Testis (tissue), 5 donors: ENCODE data around the gene NOC4L. TPM values are rescaled to one million over a fixed set of nuclear protein-coding genes. Genes with fewer than 3 reads are reported as not detected.

Experiments used
- DNase-seq: peaks from one replicate; pipeline ENCODE4 v3.0.0-alpha.2; 2019
- H3K27ac ChIP-seq, 2 donors: fragments of 200-600 bp; sonication (generic); one replicate each; pipeline ENCODE4 v1.5.1; 2019
- H3K27me3 ChIP-seq: fragments of 200-600 bp; sonication (generic); one replicate; pipeline ENCODE4 v1.5.1; 2019
- H3K36me3 ChIP-seq: fragments of 200-600 bp; sonication (generic); one replicate; pipeline ENCODE4 v1.5.1; 2017; ENCODE audit warnings: low read depth; ENCODE audit errors: missing control alignments
- H3K4me1 ChIP-seq: fragments of 200-600 bp; sonication (generic); one replicate; pipeline ENCODE4 v1.5.1; 2019
- H3K4me3 ChIP-seq, 2 donors: fragments of 200-600 bp; sonication (generic); one replicate each; pipeline ENCODE4 v1.5.1; 2017 to 2019
- H3K9me3 ChIP-seq: fragments of 200-600 bp; sonication (generic); one replicate; pipeline ENCODE4 v1.5.1; 2017
- POLR2A ChIP-seq: fragments of 450-650 bp; IDR thresholded peaks from one replicate; pipeline ENCODE4 v1.6.1; 2017; ENCODE audit warnings: antibody characterized with exemption, mild to moderate bottlenecking, moderate library complexity
- WGBS, 2 donors: methylation state at CpG; one replicate each; pipeline ENCODE4 v1.1.5; 2018; 5-methylcytosine and 5-hydroxymethylcytosine counted together
- intact Hi-C: fragments of 100-400 bp; cut with DNase I; formaldehyde crosslinking; loops from one replicate; pipeline ENCODE4 v1.15.1; 2023; ENCODE audit warnings: low total_unique reads
- long read RNA-seq, 2 donors: transcript quantifications; one replicate each; lab custom pipeline, GENCODE V29; 2026
- polyA plus RNA-seq: library from polyadenylated mRNA; stranded (reverse); fragments of 350-450 nt; fragmentation: Illumina TruSeq; extraction: RNeasy Lipid Tissue Mini Kit (QIAGEN cat#74804); gene quantifications from one replicate; pipeline ENCODE4 v1.2.3, GENCODE V29; 2014; ENCODE audit warnings: low read depth, low replicate concordance; ENCODE audit not compliant: insufficient read depth
- total RNA-seq, 2 donors: library from RNA; depleted of rRNA; stranded (reverse); fragments of >200 nt; gene quantifications; one replicate each; pipeline ENCODE4 v1.2.3, GENCODE V29; 2016
- TF ChIP-seq, protein P1 (sequence below), 3 experiments: fragments of 450-650 bp in 2 of 3; fragments of 200-600 bp in 1 of 3; sonication (generic) in 1 of 3; IDR thresholded peaks; one replicate each; pipeline ENCODE4 v1.5.1; 2016 to 2019; ENCODE audit warnings: antibody characterized with exemption in 3 of 3, mild to moderate bottlenecking in 2 of 3, moderate library complexity in 1 of 3

Gene NOC4L
- total RNA-seq (10 to 100 TPM; 64.4 to 65.2 TPM), polyA plus RNA-seq (67.2 TPM)
- long read RNA-seq, donor 1, transcript NOC4L-201 (15 exons, 1,632 nt): major isoform, 11 of 11 reads
- long read RNA-seq, donor 1, partial matches to known transcripts: 0 of 11 reads
- long read RNA-seq, donor 1, other reads (novel, unspliced or antisense): 0 of 11 reads
- long read RNA-seq, donor 2, transcript NOC4L-201 (15 exons, 1,632 nt): major isoform, 12 of 14 reads
- long read RNA-seq, donor 2, partial matches to known transcripts: 0 of 14 reads
- long read RNA-seq, donor 2, other reads (novel, unspliced or antisense): 0 of 14 reads

- peaks cover 17% of the 10 kb centered on the region for H3K4me1 ChIP-seq
- H3K9me3 ChIP-seq: no peaks in the 10 kb centered on the region
- DNase-seq: peak; percentile 96
- 1% methylated on average over 94 of the region's 100 CpGs; no CpG with 5 or more reads in 1 of the 2 donors for WGBS, 2 donors
- TF ChIP-seq, protein P1, sequence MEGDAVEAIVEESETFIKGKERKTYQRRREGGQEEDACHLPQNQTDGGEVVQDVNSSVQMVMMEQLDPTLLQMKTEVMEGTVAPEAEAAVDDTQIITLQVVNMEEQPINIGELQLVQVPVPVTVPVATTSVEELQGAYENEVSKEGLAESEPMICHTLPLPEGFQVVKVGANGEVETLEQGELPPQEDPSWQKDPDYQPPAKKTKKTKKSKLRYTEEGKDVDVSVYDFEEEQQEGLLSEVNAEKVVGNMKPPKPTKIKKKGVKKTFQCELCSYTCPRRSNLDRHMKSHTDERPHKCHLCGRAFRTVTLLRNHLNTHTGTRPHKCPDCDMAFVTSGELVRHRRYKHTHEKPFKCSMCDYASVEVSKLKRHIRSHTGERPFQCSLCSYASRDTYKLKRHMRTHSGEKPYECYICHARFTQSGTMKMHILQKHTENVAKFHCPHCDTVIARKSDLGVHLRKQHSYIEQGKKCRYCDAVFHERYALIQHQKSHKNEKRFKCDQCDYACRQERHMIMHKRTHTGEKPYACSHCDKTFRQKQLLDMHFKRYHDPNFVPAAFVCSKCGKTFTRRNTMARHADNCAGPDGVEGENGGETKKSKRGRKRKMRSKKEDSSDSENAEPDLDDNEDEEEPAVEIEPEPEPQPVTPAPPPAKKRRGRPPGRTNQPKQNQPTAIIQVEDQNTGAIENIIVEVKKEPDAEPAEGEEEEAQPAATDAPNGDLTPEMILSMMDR (IDR thresholded peaks at IDR 0.05): peak in 1 of 3 experiments; percentile 32
- no peak for TF ChIP-seq POLR2A
- H3K27me3 ChIP-seq: no peaks in the 10 kb centered on the region
- H3K27ac ChIP-seq: peak within 1 kb of the TSS; percentile 42 to 85
- intact Hi-C loops: no loop called here
- no peaks in the 10 kb centered on the region for H3K36me3 ChIP-seq
- H3K4me3 ChIP-seq: peak within 1 kb of the TSS; percentile 84 to 97
Observed at GRCh38 chr12:132144115-132144809, at the start of gene NOC4L, which contains the start of gene DDX51. Gene NOC4L, plus strand, starts transcription at chr12:132144457. Its CDS starts 32 bp downstream, at chr12:132144489. Gene DDX51, minus strand, starts transcription at chr12:132144319. Its CDS starts 23 bp downstream, at chr12:132144296.

DNA sequence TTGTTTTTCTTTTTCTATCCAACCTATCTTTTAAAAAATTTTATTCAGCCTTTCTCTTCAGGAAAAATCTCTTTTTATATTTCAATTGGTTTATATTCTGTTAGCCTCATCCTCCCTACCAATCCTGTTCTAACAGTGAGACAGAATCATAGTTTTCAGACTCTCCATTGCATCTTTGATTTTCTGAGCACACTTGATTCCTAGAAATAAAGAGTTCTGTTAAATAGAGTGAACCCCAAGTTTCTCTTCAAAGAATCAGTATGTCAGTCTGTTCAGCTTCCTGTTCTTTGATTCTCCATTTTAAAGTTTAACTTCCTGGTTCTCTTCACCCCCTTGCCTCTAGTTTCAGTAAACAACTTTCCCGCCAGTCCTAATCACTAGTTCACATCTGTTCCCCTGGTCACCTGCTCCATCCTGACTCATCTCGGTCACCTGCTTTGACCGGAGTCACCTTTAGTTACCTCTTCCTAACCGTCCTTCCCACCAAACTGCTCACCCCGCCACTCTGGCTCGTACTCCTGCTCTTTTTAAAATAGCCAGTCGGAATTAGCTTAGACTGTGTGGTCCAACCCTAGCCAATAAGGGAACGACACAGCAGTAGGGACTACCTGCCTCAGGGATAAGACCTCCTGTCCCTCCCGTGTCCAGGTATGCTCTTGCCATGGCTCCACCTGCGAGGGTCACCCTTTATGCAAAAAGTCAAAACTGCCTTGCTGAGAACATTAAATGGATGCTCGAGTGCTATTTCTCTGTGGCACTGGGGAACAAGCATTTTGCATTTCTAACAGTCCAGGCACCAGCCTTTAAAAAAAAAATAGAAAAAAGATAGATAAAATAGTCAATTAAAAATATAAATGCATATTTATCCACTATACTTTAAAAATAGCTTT is 48.5 kb upstream of the NOC4L start:
- Histone ChIP-seq H3K4me1 (no peaks in the 10 kb centered on the region), H3K27ac (no peak overlapping the region), H3K4me3 (no peak overlapping the region), H3K36me3 (no peaks in the 10 kb centered on the region), H3K9me3 (no peaks in the 10 kb centered on the region), H3K27me3 (no peaks in the 10 kb centered on the region)
- TF ChIP-seq, protein P1 (IDR thresholded peaks at IDR 0.05): no peak
- no peak for TF ChIP-seq POLR2A
- no peak for DNase-seq
- intact Hi-C loops: no loop called here
- 84 to 96% methylated on average over 11 of the region's 11 CpGs for WGBS, 2 donors

GRCh38 chr12:132099739-132100138 is 44.5 kb upstream of the NOC4L start:
- intact Hi-C loops: no loop called here
- peak; percentile 6 for DNase-seq
- Histone ChIP-seq H3K27me3 (no peaks in the 10 kb centered on the region), H3K4me3 (no peak overlapping the region), H3K9me3 (no peaks in the 10 kb centered on the region), H3K4me1 (peaks cover 3% of the 10 kb centered on the region), H3K36me3 (no peaks in the 10 kb centered on the region), H3K27ac (no peak overlapping the region)
- no peak for TF ChIP-seq POLR2A
- TF ChIP-seq, protein P1 (IDR thresholded peaks at IDR 0.05): no peak
- WGBS, 2 donors: 90 to 93% methylated on average over 10 to 12 of the region's 12 CpGs

DNA sequence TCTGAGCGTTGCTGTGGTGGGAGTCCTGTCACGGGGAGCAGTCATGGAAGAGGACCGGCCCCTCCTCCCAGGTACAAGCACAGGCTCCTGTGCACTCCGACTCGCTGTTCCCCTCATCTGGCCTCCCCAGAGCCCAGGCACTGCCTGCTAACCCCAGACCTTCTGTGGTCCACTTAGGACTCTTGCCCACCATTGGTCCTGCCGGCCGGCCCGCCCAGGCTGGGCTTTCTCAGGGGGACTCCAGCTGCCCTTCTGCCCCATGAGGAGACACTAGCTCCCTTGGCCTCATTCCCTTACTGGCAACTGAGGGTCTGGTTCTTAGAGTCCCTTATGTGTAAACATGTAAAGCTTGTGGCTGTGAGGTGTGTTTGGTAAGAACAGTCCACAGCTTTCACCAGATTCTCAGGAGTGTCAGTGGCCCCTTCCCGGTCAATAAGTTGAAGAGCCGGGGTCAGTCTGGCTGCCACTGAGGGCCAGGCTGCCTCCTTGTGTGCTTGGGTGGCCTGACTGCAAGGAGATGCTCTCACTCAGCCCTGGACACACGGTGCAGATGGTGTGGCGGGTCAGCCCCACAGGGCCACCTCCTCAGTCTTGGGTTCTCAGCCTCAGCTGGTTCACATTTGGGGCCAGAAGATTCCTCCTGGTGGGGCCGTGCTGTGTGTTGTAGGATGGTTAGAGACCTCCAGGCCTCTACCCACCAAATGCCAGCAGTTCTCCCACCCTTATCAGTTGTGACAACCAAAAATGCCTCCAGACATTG is 43.8 kb upstream of the NOC4L start:
- H3K4me1 ChIP-seq: peaks cover 3% of the 10 kb centered on the region
- 96 to 98% methylated on average over 13 of the region's 13 CpGs for WGBS, 2 donors
- no peaks in the 10 kb centered on the region for H3K36me3 ChIP-seq
- peak; percentile 11 for DNase-seq
- intact Hi-C loops: no loop called here
- H3K27ac ChIP-seq: no peak overlapping the region
- no peaks in the 10 kb centered on the region for H3K9me3 ChIP-seq
- TF ChIP-seq, protein P1 (IDR thresholded peaks at IDR 0.05): no peak
- no peak for TF ChIP-seq POLR2A
- H3K4me3 ChIP-seq: no peak overlapping the region
- no peaks in the 10 kb centered on the region for H3K27me3 ChIP-seq
